ENCODE data around the gene DOCK2. TPM values are rescaled to one million over a fixed set of nuclear protein-coding genes. Genes with fewer than 3 reads are reported as not detected.

The DOCK2 gene
- total and polyA plus RNA-seq, 2 donors (not counting 3 experiments of a cell fraction or from before 2014, with no cell fraction given), result 0.62 to 4.8 TPM

- no peaks in the 10 kb centered on the region for H3K36me3 ChIP-seq (ENCODE audit: control insufficient read depth in 2 of 2, extremely low read depth in 1 of 2, insufficient read depth in 2 of 2, low read length in 2 of 2)
- peak overlapping the region in 1 of 3 experiments; percentile 12 for H3K4me3 ChIP-seq (replicated peaks in 1 of 3; ENCODE audit: insufficient read depth in 1 of 3, low read depth in 1 of 3, low read length in 3 of 3)
- H3K9me1 ChIP-seq (replicated peaks; ENCODE audit: control insufficient read depth, extremely low read depth, insufficient read depth, low read length), result no peaks in the 10 kb centered on the region
- peaks cover 91% of the 10 kb centered on the region for H3K79me2 ChIP-seq (ENCODE audit: control insufficient read depth, insufficient read depth, low read length)
- H3K27ac ChIP-seq (ENCODE audit: insufficient read depth, low read depth, low read length), result peak overlapping the region; percentile 97
- H3K4me2 ChIP-seq (ENCODE audit: insufficient read depth, low read length), result peak overlapping the region; percentile 55
- H4K20me1 ChIP-seq (replicated peaks; ENCODE audit: control insufficient read depth, extremely low read depth, insufficient read depth, low read length), result no peaks in the 10 kb centered on the region
- dilution Hi-C loops (cut with MboI; ENCODE audit: extremely low pct_ligation_motif_present, low sequenced_read_pairs) (no loop called here), intact Hi-C loops (cut with micrococcal nuclease) (loop anchor here (1.0 to 5.0 kb wide), 3 partner anchors 25 to 1394 kb away; partner anchors contain the start of gene PANK3)
- DNase-seq (ENCODE audit: low read depth, low spot score) (no peak), FAIRE-seq (no peak)
- H3K27me3 ChIP-seq (ENCODE audit: control insufficient read depth in 2 of 2, insufficient read depth in 2 of 2, low read length in 2 of 2), result no peaks in the 10 kb centered on the region
- ChIA-PET CTCF (interaction anchor here (1.0 to 2.8 kb wide), 10 partner anchors 9 to 274 kb away, joined by 3 to 74 read pairs (median 6); partner anchors contain the start of gene INSYN2B), POLR2A (interaction anchor here (0.6 to 1.1 kb wide), 2 partner anchors 8 to 262 kb away, joined by 6 to 8 read pairs; partner anchors contain the start of gene INSYN2B)
- TF ChIP-seq, protein P1, sequence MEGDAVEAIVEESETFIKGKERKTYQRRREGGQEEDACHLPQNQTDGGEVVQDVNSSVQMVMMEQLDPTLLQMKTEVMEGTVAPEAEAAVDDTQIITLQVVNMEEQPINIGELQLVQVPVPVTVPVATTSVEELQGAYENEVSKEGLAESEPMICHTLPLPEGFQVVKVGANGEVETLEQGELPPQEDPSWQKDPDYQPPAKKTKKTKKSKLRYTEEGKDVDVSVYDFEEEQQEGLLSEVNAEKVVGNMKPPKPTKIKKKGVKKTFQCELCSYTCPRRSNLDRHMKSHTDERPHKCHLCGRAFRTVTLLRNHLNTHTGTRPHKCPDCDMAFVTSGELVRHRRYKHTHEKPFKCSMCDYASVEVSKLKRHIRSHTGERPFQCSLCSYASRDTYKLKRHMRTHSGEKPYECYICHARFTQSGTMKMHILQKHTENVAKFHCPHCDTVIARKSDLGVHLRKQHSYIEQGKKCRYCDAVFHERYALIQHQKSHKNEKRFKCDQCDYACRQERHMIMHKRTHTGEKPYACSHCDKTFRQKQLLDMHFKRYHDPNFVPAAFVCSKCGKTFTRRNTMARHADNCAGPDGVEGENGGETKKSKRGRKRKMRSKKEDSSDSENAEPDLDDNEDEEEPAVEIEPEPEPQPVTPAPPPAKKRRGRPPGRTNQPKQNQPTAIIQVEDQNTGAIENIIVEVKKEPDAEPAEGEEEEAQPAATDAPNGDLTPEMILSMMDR (IDR thresholded peaks at IDR 0.05; ENCODE audit: extremely low read depth in 1 of 2, insufficient read depth in 1 of 2, low read depth in 1 of 2, low read length in 2 of 2), result no peak
- TF ChIP-seq POLR2AphosphoS5 (IDR thresholded peaks at IDR 0.05; ENCODE audit: insufficient read depth, low read depth, low read length) (no peak), MAX (IDR thresholded peaks at IDR 0.05; ENCODE audit: insufficient read depth, insufficient read length) (no peak)
- no peak overlapping the region for H2AFZ ChIP-seq (ENCODE audit: low read depth, low read length)
- BruUV-seq (replicated peaks), result no TSS peak
- peak overlapping the region; percentile 77 for H3K9ac ChIP-seq (replicated peaks; ENCODE audit: extremely low read depth, insufficient read depth, low read length)
- H3K9me3 ChIP-seq (replicated peaks; ENCODE audit: control insufficient read depth, insufficient read depth, low read length), result no peaks in the 10 kb centered on the region
- H3K4me1 ChIP-seq (ENCODE audit: control insufficient read depth, extremely low read depth, insufficient read depth, low read length), result peaks cover 66% of the 10 kb centered on the region
Measured at GRCh38 chr5:169971780-169972179, 334.7 kb downstream of the DOCK2 start.

- peaks cover 90% of the 10 kb centered on the region for H3K79me2 ChIP-seq (ENCODE audit: control insufficient read depth, insufficient read depth, low read length)
- no peaks in the 10 kb centered on the region for H4K20me1 ChIP-seq (replicated peaks; ENCODE audit: control insufficient read depth, extremely low read depth, insufficient read depth, low read length)
- no peaks in the 10 kb centered on the region for H3K9me3 ChIP-seq (replicated peaks; ENCODE audit: control insufficient read depth, insufficient read depth, low read length)
- H3K9ac ChIP-seq (replicated peaks; ENCODE audit: extremely low read depth, insufficient read depth, low read length), result no peak overlapping the region
- peak overlapping the region; percentile 32 for H3K27ac ChIP-seq (ENCODE audit: insufficient read depth, low read depth, low read length)
- no peaks in the 10 kb centered on the region for H3K27me3 ChIP-seq (ENCODE audit: control insufficient read depth in 2 of 2, insufficient read depth in 2 of 2, low read length in 2 of 2)
- H2AFZ ChIP-seq (ENCODE audit: low read depth, low read length), result no peak overlapping the region
- H3K4me3 ChIP-seq (replicated peaks in 1 of 3; ENCODE audit: insufficient read depth in 1 of 3, low read depth in 1 of 3, low read length in 3 of 3), result no peak overlapping the region
- FAIRE-seq (no peak), DNase-seq (ENCODE audit: low read depth, low spot score) (no peak)
- no peaks in the 10 kb centered on the region for H3K36me3 ChIP-seq (ENCODE audit: control insufficient read depth in 2 of 2, extremely low read depth in 1 of 2, insufficient read depth in 2 of 2, low read length in 2 of 2)
- H3K4me1 ChIP-seq (ENCODE audit: control insufficient read depth, extremely low read depth, insufficient read depth, low read length), result peaks cover 78% of the 10 kb centered on the region
- no peaks in the 10 kb centered on the region for H3K9me1 ChIP-seq (replicated peaks; ENCODE audit: control insufficient read depth, extremely low read depth, insufficient read depth, low read length)
- dilution Hi-C loops (cut with MboI; ENCODE audit: extremely low pct_ligation_motif_present, low sequenced_read_pairs) (no loop called here), intact Hi-C loops (cut with micrococcal nuclease) (loop anchor here (5.0 kb wide), 1 partner anchor 1396 kb away; the partner anchor contains the start of gene PANK3)
- H3K4me2 ChIP-seq (ENCODE audit: insufficient read depth, low read length), result no peak overlapping the region
- ChIA-PET POLR2A (no interaction called here), CTCF (interaction anchor here (1.0 to 2.5 kb wide), 3 partner anchors 16 to 98 kb away, joined by 3 to 7 read pairs (median 4); no protein-coding TSS in a partner anchor)
- no TSS peak for BruUV-seq (replicated peaks)
- TF ChIP-seq FOS (IDR thresholded peaks at IDR 0.05; ENCODE audit: borderline replicate concordance, insufficient read depth, low read length) (no peak), MYC (IDR thresholded peaks at IDR 0.05; ENCODE audit: low read depth, low read length) (no peak), POLR2A (IDR thresholded peaks at IDR 0.05; ENCODE audit: low read depth, low read length) (no peak), POLR2AphosphoS5 (IDR thresholded peaks at IDR 0.05; ENCODE audit: insufficient read depth, low read depth, low read length) (no peak), EZH2 (IDR thresholded peaks at IDR 0.05; ENCODE audit: borderline replicate concordance, low read depth, low read length, severe bottlenecking) (no peak), JUN (IDR thresholded peaks at IDR 0.05; ENCODE audit: borderline replicate concordance, insufficient read depth, insufficient read length, low read depth) (no peak), GATA2 (IDR thresholded peaks at IDR 0.05; ENCODE audit: insufficient read depth, insufficient read length, low read depth, low read length) (no peak)
- TF ChIP-seq, protein P1 (IDR thresholded peaks at IDR 0.05; ENCODE audit: extremely low read depth in 1 of 2, insufficient read depth in 1 of 2, low read depth in 1 of 2, low read length in 2 of 2), result no peak
Measured at GRCh38 chr5:169973056-169973455, 336.0 kb downstream of the DOCK2 start.
